RCC 7860 (cell line): ENCODE data around the gene CIBAR2.

Experiments
- DNase-seq: peaks from one replicate; pipeline ENCODE4 v3.0.0-alpha.2; 2015; ENCODE audit warnings: low spot score
- FAIRE-seq: peaks from 2 replicates; lab custom pipeline; 2012; peaks lifted over from hg19 to GRCh38; lab: Jason Lieb, UNC

Gene CIBAR2

GRCh38 chr16:85084841-85085510, 27.3 kb downstream of the CIBAR2 start:
- FAIRE-seq: no peak
- no peak for DNase-seq

- FAIRE-seq (no peak), DNase-seq (no peak)
Observed at GRCh38 chr16:85083051-85083639, 29.1 kb downstream of the CIBAR2 start.

GRCh38 chr16:85082173-85083050, 29.9 kb downstream of the CIBAR2 start:
- DNase-seq (no peak), FAIRE-seq (no peak)

GRCh38 chr16:85081765-85082164, 30.5 kb downstream of the CIBAR2 start:
- DNase-seq: no peak
- no peak for FAIRE-seq

GRCh38 chr16:85081038-85081437, 31.2 kb downstream of the CIBAR2 start:
- FAIRE-seq: no peak

GRCh38 chr16:85079785-85080570, 32.3 kb downstream of the CIBAR2 start:
- FAIRE-seq (no peak), DNase-seq (no peak)

More at GRCh38 chr16:85081038-85081437, 31.2 kb downstream of the CIBAR2 start:
- no peak for DNase-seq

GRCh38 chr16:85078952-85079351, 33.3 kb downstream of the CIBAR2 start:
- DNase-seq (no peak), FAIRE-seq (no peak)

- DNase-seq: no peak
- FAIRE-seq: no peak
Observed at GRCh38 chr16:85078226-85078625, 34.0 kb downstream of the CIBAR2 start.

- FAIRE-seq (no peak), DNase-seq (no peak)
Observed at GRCh38 chr16:85077576-85078125, 34.6 kb downstream of the CIBAR2 start.

GRCh38 chr16:85077039-85077438, 35.2 kb downstream of the CIBAR2 start:
- no peak for FAIRE-seq
- DNase-seq: no peak

- no peak for FAIRE-seq
Observed at GRCh38 chr16:85075236-85075924, 36.9 kb downstream of the CIBAR2 start.

GRCh38 chr16:85074225-85074914, 37.9 kb downstream of the CIBAR2 start:
- no peak for DNase-seq
- no peak for FAIRE-seq

More at GRCh38 chr16:85075236-85075924, 36.9 kb downstream of the CIBAR2 start:
- DNase-seq: no peak

GRCh38 chr16:85072947-85073346, 39.3 kb downstream of the CIBAR2 start:
- no peak for FAIRE-seq
- no peak for DNase-seq

- FAIRE-seq (no peak), DNase-seq (no peak)
Observed at GRCh38 chr16:85072076-85072860, 40.0 kb downstream of the CIBAR2 start.

GRCh38 chr16:85069171-85069570, 43.1 kb downstream of the CIBAR2 start:
- DNase-seq (no peak), FAIRE-seq (no peak)

- DNase-seq (no peak), FAIRE-seq (no peak)
Observed at GRCh38 chr16:85068746-85069145, 43.5 kb downstream of the CIBAR2 start.

GRCh38 chr16:85067426-85067825, 44.8 kb downstream of the CIBAR2 start:
- FAIRE-seq (no peak), DNase-seq (no peak)

GRCh38 chr16:85067024-85067423, 45.2 kb downstream of the CIBAR2 start:
- no peak for DNase-seq
- no peak for FAIRE-seq
